Right lobe of liver (tissue), 6 donors: ENCODE data around the gene NAT8L. TPM values are rescaled to one million over a fixed set of nuclear protein-coding genes. Genes with fewer than 3 reads are reported as not detected.

Experiments
- ATAC-seq, 4 donors: fragments of 200-7000 bp; cut with Tn5 transposase; one replicate each; pipeline ENCODE4 v1.9.1; 2020; ENCODE audit warnings: mild to moderate bottlenecking in 4 of 4, moderate library complexity in 4 of 4
- DNase-seq, 3 donors: peaks; one replicate each; pipeline ENCODE4 v3.0.0-alpha.2; 2020
- H3K27ac ChIP-seq, 3 donors: fragments of 200-600 bp; one replicate each; pipeline ENCODE4 v1.8.0; 2022
- H3K27me3 ChIP-seq, 2 donors: fragments of 200-600 bp; one replicate each; pipeline ENCODE4 v1.8.0; 2022
- H3K36me3 ChIP-seq, 4 donors: fragments of 200-600 bp; sonication (generic) in 1 of 4; one replicate each; pipeline versions ENCODE4 v1.5.1 to v1.8.0; 2017 to 2022; ENCODE audit warnings: control low read depth in 1 of 4
- H3K4me1 ChIP-seq, 4 donors: fragments of 200-600 bp; sonication (generic) in 1 of 4; one replicate each; pipeline versions ENCODE4 v1.5.1 to v1.8.0; 2017 to 2022; ENCODE audit warnings: control low read depth in 1 of 4
- H3K4me3 ChIP-seq, 3 donors: fragments of 200-600 bp; one replicate each; pipeline ENCODE4 v1.8.0; 2022
- H3K9me3 ChIP-seq, 4 donors: fragments of 200-600 bp; sonication (generic) in 1 of 4; one replicate each; pipeline versions ENCODE4 v1.5.1 to v1.8.0; 2017 to 2022; ENCODE audit warnings: control low read depth in 1 of 4
- CTCF ChIP-seq, 4 donors: fragments of 200-600 bp in 3 of 4; fragments of 450-650 bp in 1 of 4; IDR thresholded peaks; one replicate each; pipeline versions ENCODE4 v1.5.1 to v1.8.0; 2016 to 2022; ENCODE audit warnings: antibody characterized with exemption in 4 of 4, mild to moderate bottlenecking in 2 of 4
- POLR2A ChIP-seq: fragments of 450-650 bp; IDR thresholded peaks from one replicate; pipeline ENCODE4 v1.6.1; 2017; ENCODE audit warnings: antibody characterized with exemption, mild to moderate bottlenecking
- whole genome bisulfite sequencing: methylation state at CpG from one replicate; pipeline ENCODE4 v1.1.6; 2018; ENCODE audit warnings: low coverage, low lambda C conversion rate; ENCODE audit not compliant: insufficient coverage; ENCODE audit errors: missing lambda C conversion rate; 5-methylcytosine and 5-hydroxymethylcytosine counted together
- intact Hi-C, 2 donors: fragments of 100-400 bp; cut with DNase I; formaldehyde crosslinking; loops; one replicate each; pipeline versions ENCODE4 v1.11.2 to v1.14.1; 2022
- total RNA-seq, 6 experiments: library from RNA; depleted of rRNA in 2 of 6; stranded (reverse); fragments of >200 nt in 2 of 6; fragmentation: NEBNext Ultra II Directional in 3 of 6; extraction: Animal tissue kit (Norgen Biotek cat#: 25700) in 3 of 6; gene quantifications; one replicate each; pipeline versions ENCODE4 v1.1.0 to v1.2.4, GENCODE V29; 2016 to 2023
- donor health status: DM: no; HTN: yes; CAD: no.
- donor health status: DM: no; HTN: no; CAD: no.
- donor health status: DM: no; HTN: no; CAD: no.
- donor health status: DM: no; HTN: yes; CAD: no.
- donor health status: DM: no; HTN: yes; CAD: no.

The NAT8L gene
- total RNA-seq, 6 experiments from 2014 or later, result 0.02 to 0.05 TPM; not detected in 4

DNA sequence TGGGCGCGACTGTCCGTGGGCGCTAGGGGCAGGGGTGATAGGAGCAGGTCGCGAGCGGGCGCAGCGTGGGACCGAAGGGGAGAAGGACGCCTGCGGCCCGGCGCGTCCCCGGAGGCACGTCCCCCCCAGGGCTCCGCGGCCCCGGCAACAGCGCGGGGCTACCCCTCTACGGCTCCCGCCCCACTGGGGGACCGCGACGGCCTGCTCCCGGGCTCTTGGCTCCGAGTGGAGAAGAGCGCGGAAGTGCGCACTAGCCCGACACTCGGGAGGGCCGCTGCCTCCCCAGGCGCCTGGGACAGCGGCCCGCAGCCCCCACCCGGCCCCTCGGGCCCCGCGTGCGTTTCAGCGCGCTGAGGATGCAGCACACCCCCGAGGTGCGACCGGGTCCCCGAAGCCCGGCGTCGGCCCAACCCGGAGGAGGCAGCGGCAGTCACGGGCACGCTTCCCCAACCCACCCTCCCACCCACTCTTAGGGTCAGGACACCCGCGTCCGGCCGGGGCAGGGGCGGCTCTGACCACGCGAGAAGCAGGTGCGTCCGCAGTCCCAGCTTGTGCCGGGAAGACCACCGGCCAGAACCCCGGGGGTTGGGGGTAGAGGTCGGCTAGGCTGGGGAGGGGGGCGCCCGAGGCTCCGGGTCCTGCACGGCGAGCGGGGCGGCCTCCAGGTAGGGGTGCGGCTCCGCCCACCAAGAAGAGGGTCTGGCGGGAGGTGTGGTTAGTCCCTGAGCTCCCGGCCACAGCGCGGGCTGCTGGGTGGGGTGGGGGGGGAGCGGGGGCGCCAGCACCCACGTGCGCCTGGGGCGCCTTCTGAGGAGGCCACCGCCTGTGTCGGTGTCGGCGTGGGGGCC lies 18.5 kb upstream of the NAT8L start:
- H3K27ac ChIP-seq, result no peak overlapping the region
- no peaks in the 10 kb centered on the region for H3K36me3 ChIP-seq
- 0% methylated on average over 3 of the region's 91 CpGs for WGBS
- peaks cover 0 to 20% (median 5%) of the 10 kb centered on the region in 4 donors for H3K4me1 ChIP-seq
- H3K27me3 ChIP-seq, result peaks cover 0 to 16% of the 10 kb centered on the region in 2 donors
- peak overlapping the region; percentile 53 to 57 (median 56) for H3K4me3 ChIP-seq
- DNase-seq (peak; percentile 27 to 52 (median 43)), ATAC-seq (no peak)
- no peaks in the 10 kb centered on the region for H3K9me3 ChIP-seq
- TF ChIP-seq CTCF (IDR thresholded peaks at IDR 0.05) (no peak), POLR2A (no peak)
- intact Hi-C loops, result no loop called here

DNA sequence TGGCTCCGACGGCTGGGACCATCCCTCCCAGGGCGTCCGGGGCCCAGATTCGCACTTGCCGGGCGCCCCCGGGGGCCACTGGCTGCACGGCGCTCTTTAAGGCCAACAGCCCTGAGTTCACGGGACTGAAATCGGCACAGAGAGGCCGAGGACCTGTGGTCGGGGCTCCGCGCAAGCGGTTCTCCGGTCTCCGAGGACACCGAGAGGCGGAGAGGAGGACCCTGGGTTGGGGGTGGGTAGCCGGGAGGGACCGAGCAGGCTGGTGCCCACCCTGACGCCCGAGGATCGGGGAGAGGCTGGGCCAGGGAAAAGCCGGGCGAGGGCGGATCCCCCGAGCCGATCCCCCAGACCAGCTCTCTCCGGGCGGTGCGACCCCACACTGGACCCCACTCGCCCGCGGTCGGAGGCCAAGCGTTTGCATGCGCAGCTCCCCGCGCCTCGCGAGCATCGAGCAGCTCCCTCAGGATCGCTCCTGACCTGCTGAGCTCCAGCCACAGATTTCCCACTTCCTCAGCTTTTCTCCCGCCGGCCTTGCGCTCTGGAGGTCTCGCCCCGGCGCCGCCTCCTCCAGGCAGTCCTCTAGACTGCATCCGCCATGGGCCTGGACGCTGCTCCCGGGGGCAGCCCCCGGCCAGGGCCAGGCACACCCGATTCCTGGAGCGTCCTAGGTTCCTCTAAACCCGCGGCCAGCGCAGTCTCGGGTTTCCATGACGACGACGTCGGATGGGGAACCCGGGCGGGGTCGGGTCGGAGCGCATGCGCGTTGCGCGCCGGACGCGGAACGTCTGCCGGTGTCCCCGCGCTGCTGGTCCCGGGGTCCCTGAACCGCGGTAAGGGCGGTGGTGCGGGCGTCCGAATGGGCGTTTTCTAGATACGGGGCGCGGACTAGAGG lies 17.6 kb upstream of the NAT8L start:
- Histone ChIP-seq H3K9me3 (no peaks in the 10 kb centered on the region), H3K27me3 (peaks cover 0 to 16% of the 10 kb centered on the region in 2 donors), H3K27ac (no peak overlapping the region), H3K4me3 (peak overlapping the region; percentile 53 to 57 (median 56)), H3K36me3 (no peaks in the 10 kb centered on the region), H3K4me1 (peaks cover 0 to 20% (median 5%) of the 10 kb centered on the region in 4 donors)
- TF ChIP-seq POLR2A (no peak), CTCF (IDR thresholded peaks at IDR 0.05) (no peak)
- peak; percentile 57 to 84 (median 81) for ATAC-seq
- 0% methylated on average over 8 of the region's 94 CpGs for WGBS
- peak; percentile 79 to 84 (median 82) for DNase-seq
- intact Hi-C loops, result no loop called here

GRCh38 chr4:2042204-2042946 lies 16.8 kb upstream of the NAT8L start:
- Histone ChIP-seq H3K27me3 (peaks cover 0 to 16% of the 10 kb centered on the region in 2 donors), H3K4me1 (peaks cover 0 to 20% (median 5%) of the 10 kb centered on the region in 4 donors), H3K9me3 (no peaks in the 10 kb centered on the region), H3K36me3 (no peaks in the 10 kb centered on the region), H3K4me3 (peak overlapping the region; percentile 53 to 57 (median 56)), H3K27ac (no peak overlapping the region)
- 6% methylated on average over 9 of the region's 80 CpGs for WGBS
- peak; percentile 14 to 40 (median 36) for ATAC-seq
- TF ChIP-seq CTCF (IDR thresholded peaks at IDR 0.05), result no peak
- intact Hi-C loops, result no loop called here
- DNase-seq, result peak in 2 of 3 donors; percentile 31 to 46

DNA sequence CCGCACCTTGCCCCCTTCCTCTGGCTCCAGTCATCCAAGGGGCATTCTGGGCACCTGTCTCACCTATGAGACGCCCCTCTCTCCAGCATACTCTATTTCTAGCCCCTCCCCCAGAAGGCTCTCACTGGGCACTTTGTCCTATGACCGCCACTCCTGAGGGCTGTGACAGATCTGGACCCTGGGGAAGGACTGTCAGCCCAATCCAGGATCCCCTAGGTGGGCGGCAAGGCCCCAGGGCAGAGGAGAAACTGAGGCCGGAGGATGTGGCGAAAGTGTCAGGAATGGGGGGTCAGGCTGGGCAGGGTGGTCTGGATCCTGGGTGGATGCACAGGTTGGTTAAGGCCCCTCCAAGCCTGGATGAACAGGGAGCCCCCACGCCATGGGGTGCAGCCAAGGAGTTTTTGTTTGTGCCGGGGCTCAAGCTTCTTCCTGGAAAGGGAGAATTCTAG lies 16.2 kb upstream of the NAT8L start:
- Histone ChIP-seq H3K36me3 (no peaks in the 10 kb centered on the region), H3K4me1 (peaks cover 0 to 20% (median 5%) of the 10 kb centered on the region in 4 donors), H3K27me3 (peaks cover 0 to 16% of the 10 kb centered on the region in 2 donors), H3K27ac (no peak overlapping the region), H3K4me3 (no peak overlapping the region), H3K9me3 (no peaks in the 10 kb centered on the region)
- DNase-seq (no peak), ATAC-seq (no peak)
- WGBS, result 60% methylated on average over 1 of the region's 8 CpGs
- intact Hi-C loops, result no loop called here
- no peak for TF ChIP-seq POLR2A
- TF ChIP-seq CTCF (IDR thresholded peaks at IDR 0.05), result no peak
